Skeletal muscle satellite cell (primary cell): Measurements from ENCODE around the gene ELAVL4. TPM values are rescaled to one million over a fixed set of nuclear protein-coding genes. Genes with fewer than 3 reads are reported as not detected.

Experiments used
- H3K27me3 ChIP-seq: 2 replicates; pipeline ENCODE4 v1.7.0; 2013; ENCODE audit warnings: low read length; ENCODE audit not compliant: control insufficient read depth, insufficient read depth
- H3K36me3 ChIP-seq: 2 replicates; pipeline ENCODE4 v1.7.0; 2013; ENCODE audit warnings: mild to moderate bottlenecking, control low read depth, low read length; ENCODE audit not compliant: insufficient read depth
- H3K4me1 ChIP-seq: 2 replicates; pipeline ENCODE4 v1.7.0; 2013; ENCODE audit warnings: low read length; ENCODE audit not compliant: control insufficient read depth, insufficient read depth
- H3K4me2 ChIP-seq: 2 replicates; pipeline ENCODE4 v1.7.0; 2013; ENCODE audit warnings: mild to moderate bottlenecking, low read length
- H3K4me3 ChIP-seq: 2 replicates; pipeline ENCODE4 v1.7.0; 2013; ENCODE audit warnings: low read length
- H3K9ac ChIP-seq: 2 replicates; pipeline ENCODE4 v1.7.0; 2013; ENCODE audit warnings: mild to moderate bottlenecking, low read depth, low read length, moderate library complexity
- H3K9me3 ChIP-seq: replicated peaks from 2 replicates; pipeline ENCODE4 v1.7.0; 2013; ENCODE audit warnings: mild to moderate bottlenecking, control low read depth, low read length
- total RNA-seq: library from RNA; depleted of rRNA; stranded (reverse); fragments of >200 nt; gene quantifications from 2 replicates; pipeline ENCODE4 v1.2.3, GENCODE V29; 2012; rRNA removed

ELAVL4 gene
- not detected in 2 replicates for total RNA-seq

GRCh38 chr1:50108497-50109059 lies at the start of gene ELAVL4:
ELAVL4 (plus strand) TSS chr1:50108920; CDS start chr1:50109190, 270 bp downstream.
- no peaks in the 10 kb centered on the region for H3K36me3 ChIP-seq
- no peak within 1 kb of the TSS for H3K9ac ChIP-seq
- H3K4me2 ChIP-seq: no peak within 1 kb of the TSS
- no peaks in the 10 kb centered on the region for H3K4me1 ChIP-seq
- H3K4me3 ChIP-seq: no peak within 1 kb of the TSS
- peaks cover 5% of the 10 kb centered on the region for H3K27me3 ChIP-seq
- H3K9me3 ChIP-seq: no peaks in the 10 kb centered on the region

DNA sequence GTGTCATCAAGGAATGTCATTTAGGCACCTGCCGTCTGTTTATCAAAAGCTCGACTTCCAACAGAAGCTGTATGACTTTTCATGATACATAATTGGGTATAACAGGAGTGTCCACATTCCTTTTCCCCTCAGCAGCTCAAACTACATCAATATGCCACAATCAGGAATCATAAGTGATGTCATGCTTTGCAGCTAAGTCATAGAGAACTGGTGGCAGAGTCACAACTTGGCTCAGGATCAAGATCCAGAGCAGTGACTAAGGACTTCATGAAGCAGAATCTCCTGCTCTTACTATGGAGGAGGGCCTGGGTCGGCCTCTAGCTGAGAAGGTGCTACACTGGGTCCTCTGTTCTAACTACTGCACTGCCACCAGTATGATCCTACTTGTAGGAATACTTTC lies 48.4 kb upstream of the ELAVL4 start:
- Histone ChIP-seq H3K4me3 (no peak overlapping the region), H3K4me2 (no peak overlapping the region), H3K27me3 (no peaks in the 10 kb centered on the region), H3K36me3 (no peaks in the 10 kb centered on the region), H3K9ac (no peak overlapping the region), H3K4me1 (no peaks in the 10 kb centered on the region), H3K9me3 (no peaks in the 10 kb centered on the region)

GRCh38 chr1:50066806-50067205 lies 41.9 kb upstream of the ELAVL4 start:
- Histone ChIP-seq H3K9me3 (no peaks in the 10 kb centered on the region), H3K4me3 (no peak overlapping the region), H3K36me3 (no peaks in the 10 kb centered on the region), H3K4me2 (no peak overlapping the region), H3K27me3 (no peaks in the 10 kb centered on the region), H3K4me1 (no peaks in the 10 kb centered on the region), H3K9ac (no peak overlapping the region)

- H3K4me1 ChIP-seq: no peaks in the 10 kb centered on the region
- no peaks in the 10 kb centered on the region for H3K27me3 ChIP-seq
- no peak overlapping the region for H3K9ac ChIP-seq
- no peaks in the 10 kb centered on the region for H3K36me3 ChIP-seq
- no peak overlapping the region for H3K4me3 ChIP-seq
- H3K4me2 ChIP-seq: no peak overlapping the region
- peaks cover 4% of the 10 kb centered on the region for H3K9me3 ChIP-seq
Observed at GRCh38 chr1:50074931-50075330, 33.8 kb upstream of the ELAVL4 start.

GRCh38 chr1:50077273-50077672 lies 31.4 kb upstream of the ELAVL4 start:
- Histone ChIP-seq H3K4me2 (no peak overlapping the region), H3K4me3 (no peak overlapping the region), H3K9ac (no peak overlapping the region), H3K9me3 (peaks cover 8% of the 10 kb centered on the region), H3K36me3 (no peaks in the 10 kb centered on the region), H3K27me3 (no peaks in the 10 kb centered on the region), H3K4me1 (no peaks in the 10 kb centered on the region)

DNA sequence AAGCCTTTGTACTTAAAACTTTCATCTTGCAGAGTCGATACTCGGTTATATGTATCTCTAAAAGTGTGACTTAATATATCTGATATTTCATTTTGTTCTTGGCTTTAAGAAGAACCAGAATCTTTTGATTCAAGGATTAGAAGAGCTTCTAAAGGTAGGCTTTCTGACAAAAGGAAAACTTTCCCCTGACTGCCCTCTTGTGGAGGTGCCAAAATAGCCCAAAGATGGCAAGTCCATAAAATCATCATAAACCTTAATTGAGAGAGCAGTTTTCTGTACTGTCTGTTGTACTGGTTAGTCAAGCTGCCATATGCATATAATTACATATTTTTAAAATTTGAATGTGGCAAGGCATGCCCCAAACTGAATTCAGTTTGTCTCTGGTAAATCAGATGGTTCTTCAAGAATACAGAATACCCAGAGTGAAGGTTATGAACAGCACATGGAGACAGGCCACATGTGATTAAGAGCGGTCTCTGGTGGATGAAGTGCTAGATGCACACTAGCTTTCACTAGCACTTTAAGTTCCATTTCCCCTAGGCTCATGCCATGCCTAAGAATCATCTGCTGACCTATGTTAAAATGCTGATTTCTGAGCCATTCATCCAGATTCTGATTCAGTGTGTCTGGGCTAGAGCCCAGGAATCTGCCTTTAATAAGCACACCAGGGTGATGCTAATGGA lies 27.7 kb upstream of the ELAVL4 start:
- no peak overlapping the region for H3K9ac ChIP-seq
- no peak overlapping the region for H3K4me3 ChIP-seq
- no peaks in the 10 kb centered on the region for H3K4me1 ChIP-seq
- no peak overlapping the region for H3K4me2 ChIP-seq
- H3K9me3 ChIP-seq: peaks cover 4% of the 10 kb centered on the region
- H3K36me3 ChIP-seq: no peaks in the 10 kb centered on the region
- H3K27me3 ChIP-seq: no peaks in the 10 kb centered on the region

GRCh38 chr1:50084389-50084788 lies 24.3 kb upstream of the ELAVL4 start:
- Histone ChIP-seq H3K9me3 (peaks cover 4% of the 10 kb centered on the region), H3K9ac (no peak overlapping the region), H3K27me3 (no peaks in the 10 kb centered on the region), H3K4me3 (no peak overlapping the region), H3K4me2 (no peak overlapping the region), H3K4me1 (no peaks in the 10 kb centered on the region), H3K36me3 (no peaks in the 10 kb centered on the region)

DNA sequence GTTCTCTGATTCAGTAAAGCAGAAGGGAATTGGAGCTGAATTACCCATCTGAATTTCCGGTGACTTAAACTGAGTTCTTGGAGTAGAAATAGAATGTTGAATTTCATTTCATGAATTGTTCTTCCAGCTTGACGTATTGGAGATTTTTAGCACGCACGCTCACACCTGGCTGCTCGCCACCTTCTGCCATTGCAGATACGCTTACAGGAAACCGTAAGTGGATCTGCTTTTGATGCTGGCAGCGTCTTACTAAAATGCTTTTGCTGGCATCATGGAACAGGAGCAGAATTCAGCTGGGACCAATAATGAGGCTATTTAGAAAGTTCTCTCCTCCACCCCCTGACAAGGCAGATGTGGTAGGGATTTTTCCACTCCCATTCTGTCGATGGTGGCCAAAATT lies 17.7 kb upstream of the ELAVL4 start:
- H3K4me2 ChIP-seq: no peak overlapping the region
- H3K27me3 ChIP-seq: no peaks in the 10 kb centered on the region
- no peaks in the 10 kb centered on the region for H3K36me3 ChIP-seq
- H3K9me3 ChIP-seq: no peaks in the 10 kb centered on the region
- H3K4me3 ChIP-seq: no peak overlapping the region
- no peak overlapping the region for H3K9ac ChIP-seq
- no peaks in the 10 kb centered on the region for H3K4me1 ChIP-seq

- H3K36me3 ChIP-seq: no peaks in the 10 kb centered on the region
- no peaks in the 10 kb centered on the region for H3K9me3 ChIP-seq
- no peaks in the 10 kb centered on the region for H3K4me1 ChIP-seq
- H3K27me3 ChIP-seq: no peaks in the 10 kb centered on the region
- H3K4me2 ChIP-seq: no peak overlapping the region
- no peak overlapping the region for H3K4me3 ChIP-seq
- H3K9ac ChIP-seq: no peak overlapping the region
Observed at GRCh38 chr1:50095716-50096115, 13.0 kb upstream of the ELAVL4 start.

DNA sequence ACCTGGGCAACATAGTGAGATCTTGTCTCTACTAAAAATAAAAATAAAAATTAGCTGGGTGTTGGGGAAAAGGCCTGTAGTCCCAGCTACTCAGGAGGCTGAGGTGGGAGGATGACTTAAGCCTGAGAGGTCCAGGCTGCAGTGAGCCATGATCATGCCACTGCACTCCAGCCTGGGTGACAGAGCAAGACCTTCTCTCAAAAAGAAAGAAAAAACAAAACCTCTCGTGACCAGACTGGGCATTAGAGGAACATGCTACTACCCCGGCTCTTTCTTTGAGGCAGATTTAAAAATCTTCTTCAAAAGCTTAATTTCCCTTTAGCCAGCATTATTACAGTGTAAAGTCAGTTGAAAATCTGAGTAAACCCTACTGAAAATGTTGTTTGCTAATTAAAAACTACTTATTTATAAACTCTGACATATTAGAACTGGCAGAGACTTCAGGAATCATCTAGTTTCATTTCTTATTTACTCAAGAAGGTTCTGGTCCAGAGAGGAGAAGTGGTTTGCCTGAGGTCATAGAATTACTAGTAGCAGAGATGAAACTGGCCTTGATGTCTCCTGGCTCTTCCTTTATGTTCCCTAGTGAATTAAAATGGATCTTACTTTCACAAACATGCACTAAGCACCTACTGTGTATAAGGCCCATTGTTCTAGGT lies 11.6 kb upstream of the ELAVL4 start:
- Histone ChIP-seq H3K36me3 (no peaks in the 10 kb centered on the region), H3K4me1 (no peaks in the 10 kb centered on the region), H3K4me2 (no peak overlapping the region), H3K9ac (no peak overlapping the region), H3K4me3 (no peak overlapping the region), H3K9me3 (no peaks in the 10 kb centered on the region), H3K27me3 (no peaks in the 10 kb centered on the region)

DNA sequence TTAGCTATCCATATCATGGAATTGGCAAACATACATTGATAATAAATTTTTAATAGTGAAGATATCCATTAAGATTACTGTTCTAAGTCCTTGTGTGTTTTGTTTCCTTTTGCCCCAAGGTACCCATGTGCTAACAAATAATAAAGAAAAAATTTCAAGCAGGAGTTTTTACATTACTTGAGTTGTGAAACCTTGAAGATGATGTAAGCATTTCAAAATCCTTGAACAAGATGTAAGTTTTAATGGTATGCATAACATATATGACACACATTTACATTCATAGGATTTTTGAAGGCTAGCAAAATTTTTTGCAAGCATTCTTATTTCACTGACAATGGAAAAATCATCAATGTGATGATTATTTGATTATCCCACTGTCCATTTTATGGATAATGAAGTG lies 10.9 kb upstream of the ELAVL4 start:
- no peak overlapping the region for H3K4me2 ChIP-seq

DNA sequence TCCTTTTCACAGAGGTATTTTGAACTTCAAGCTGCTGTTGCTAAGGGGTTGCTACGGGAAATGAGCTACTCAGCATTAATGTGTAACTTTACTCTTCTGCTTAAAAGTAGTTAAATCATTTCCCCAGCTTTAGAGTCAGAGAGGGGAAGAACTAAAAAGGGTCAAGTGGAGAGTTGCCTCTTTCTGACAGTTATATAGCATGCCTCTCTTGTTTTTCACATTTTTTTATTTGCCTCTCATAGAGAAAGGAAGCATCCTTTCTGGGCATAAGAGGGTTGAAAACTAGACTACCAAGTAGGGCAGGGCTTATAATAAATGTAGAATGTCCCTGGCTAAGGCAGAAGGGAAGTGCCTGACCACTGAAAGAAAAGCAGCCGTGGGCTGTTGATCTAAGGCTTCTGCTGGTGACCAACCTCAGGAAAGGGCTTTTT lies 10.1 kb upstream of the ELAVL4 start:
- no peak overlapping the region for H3K4me2 ChIP-seq
- no peaks in the 10 kb centered on the region for H3K27me3 ChIP-seq
- no peak overlapping the region for H3K9ac ChIP-seq
- H3K4me3 ChIP-seq: no peak overlapping the region
- H3K9me3 ChIP-seq: no peaks in the 10 kb centered on the region
- no peaks in the 10 kb centered on the region for H3K4me1 ChIP-seq
- H3K36me3 ChIP-seq: no peaks in the 10 kb centered on the region

More for the DNA sequence above, 10.9 kb upstream of the ELAVL4 start:
- Histone ChIP-seq H3K4me1 (no peaks in the 10 kb centered on the region), H3K36me3 (no peaks in the 10 kb centered on the region), H3K27me3 (no peaks in the 10 kb centered on the region), H3K9ac (no peak overlapping the region), H3K9me3 (no peaks in the 10 kb centered on the region), H3K4me3 (no peak overlapping the region)
